ENCODE measurements around the gene MATK. TPM values are rescaled to one million over a fixed set of nuclear protein-coding genes. Genes with fewer than 3 reads are reported as not detected.

Gene MATK
- total and polyA plus RNA-seq, 12 donors = 0.14 to 4.9 (median 0.49) TPM

DNA sequence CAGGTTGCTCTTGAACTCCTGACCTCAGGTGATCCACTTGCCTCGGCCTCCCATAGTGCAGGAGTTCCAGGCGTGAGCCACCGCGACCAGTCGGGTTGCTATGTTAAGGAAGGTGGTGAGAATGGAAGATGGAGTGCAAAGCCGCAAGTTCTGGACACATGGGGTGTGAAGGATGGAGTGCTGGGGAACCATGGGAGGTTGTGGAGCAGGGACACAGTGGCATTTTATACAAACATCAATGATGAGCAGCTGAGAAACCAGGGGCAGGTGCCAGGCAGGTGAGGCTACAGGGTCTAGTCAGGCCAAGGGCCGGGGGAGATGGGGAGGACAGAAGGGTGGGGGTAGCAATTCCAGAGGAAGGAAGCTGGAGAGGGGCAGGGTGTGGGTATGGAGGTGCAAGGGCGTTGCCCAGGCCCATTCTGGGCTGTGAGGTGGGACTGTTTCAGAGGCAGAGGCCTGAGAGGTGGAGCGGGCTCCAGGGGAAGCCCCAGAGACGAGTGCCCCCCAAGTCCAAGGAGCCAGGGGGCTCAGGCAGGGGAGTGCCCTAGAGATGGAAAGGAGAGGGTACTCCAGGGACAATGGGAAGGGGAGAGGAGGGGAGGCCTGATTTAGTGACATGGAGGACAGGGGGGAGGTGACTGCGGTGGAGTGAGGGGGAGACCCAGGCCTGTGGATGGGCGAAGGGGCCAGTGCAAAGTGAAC lies 12.2 kb downstream of the MATK start:
- no peaks in the 10 kb centered on the region for H3K27me3 ChIP-seq
- H3K4me1 ChIP-seq = no peaks in the 10 kb centered on the region
- no peak overlapping the region for H3K27ac ChIP-seq
- peaks cover 0 to 14% (median 0%) of the 10 kb centered on the region in 9 donors for H3K36me3 ChIP-seq
- TF ChIP-seq, protein P1, sequence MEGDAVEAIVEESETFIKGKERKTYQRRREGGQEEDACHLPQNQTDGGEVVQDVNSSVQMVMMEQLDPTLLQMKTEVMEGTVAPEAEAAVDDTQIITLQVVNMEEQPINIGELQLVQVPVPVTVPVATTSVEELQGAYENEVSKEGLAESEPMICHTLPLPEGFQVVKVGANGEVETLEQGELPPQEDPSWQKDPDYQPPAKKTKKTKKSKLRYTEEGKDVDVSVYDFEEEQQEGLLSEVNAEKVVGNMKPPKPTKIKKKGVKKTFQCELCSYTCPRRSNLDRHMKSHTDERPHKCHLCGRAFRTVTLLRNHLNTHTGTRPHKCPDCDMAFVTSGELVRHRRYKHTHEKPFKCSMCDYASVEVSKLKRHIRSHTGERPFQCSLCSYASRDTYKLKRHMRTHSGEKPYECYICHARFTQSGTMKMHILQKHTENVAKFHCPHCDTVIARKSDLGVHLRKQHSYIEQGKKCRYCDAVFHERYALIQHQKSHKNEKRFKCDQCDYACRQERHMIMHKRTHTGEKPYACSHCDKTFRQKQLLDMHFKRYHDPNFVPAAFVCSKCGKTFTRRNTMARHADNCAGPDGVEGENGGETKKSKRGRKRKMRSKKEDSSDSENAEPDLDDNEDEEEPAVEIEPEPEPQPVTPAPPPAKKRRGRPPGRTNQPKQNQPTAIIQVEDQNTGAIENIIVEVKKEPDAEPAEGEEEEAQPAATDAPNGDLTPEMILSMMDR (IDR thresholded peaks at IDR 0.05) = no peak
- 83 to 88% methylated on average over 12 of the region's 12 CpGs for WGBS, 2 donors
- intact Hi-C loops (cut with DNase I) = no loop called here
- no peak for ATAC-seq
- DNase-seq = no peak
- H3K9me3 ChIP-seq = no peaks in the 10 kb centered on the region
- no peak overlapping the region for H3K4me3 ChIP-seq

DNA sequence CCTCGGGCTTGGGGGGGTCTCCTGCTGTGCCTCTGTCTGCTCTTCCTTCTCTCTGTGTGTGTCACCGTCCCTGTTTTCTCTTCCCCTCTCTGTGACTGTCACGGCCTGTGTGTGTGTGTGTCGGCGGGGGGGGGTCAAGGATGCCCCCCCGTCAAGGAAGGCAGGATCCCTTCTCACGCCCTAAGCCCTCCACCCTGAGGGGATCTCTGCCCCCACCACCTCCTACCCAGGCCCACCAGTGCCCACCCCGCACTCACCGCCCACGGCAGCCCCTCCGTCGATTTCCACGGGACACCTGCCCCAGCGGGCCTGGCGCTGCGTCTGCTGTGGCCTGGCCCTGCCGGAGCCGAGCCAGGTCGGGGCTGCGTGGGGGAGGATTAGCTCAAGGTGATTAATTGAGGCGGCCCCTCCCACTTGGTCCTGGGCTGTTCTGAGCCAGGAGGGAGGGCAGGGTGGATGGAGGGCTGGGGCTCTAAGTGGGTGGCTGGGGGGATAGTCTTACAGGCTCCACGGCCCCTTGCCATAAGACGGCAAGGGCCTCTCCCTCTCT lies 14.2 kb downstream of the MATK start, which contains the start of gene RAX2:
TSS of gene RAX2 (minus strand) at position 323 of the 550 bp plus-strand sequence. CDS start 486 bp downstream, outside the sequence.
- Histone ChIP-seq H3K9me3 (no peaks in the 10 kb centered on the region), H3K4me1 (no peaks in the 10 kb centered on the region), H3K4me3 (no peak within 1 kb of the TSS), H3K27ac (no peak within 1 kb of the TSS), H3K36me3 (peaks cover 0 to 34% (median 10%) of the 10 kb centered on the region in 9 donors), H3K27me3 (no peaks in the 10 kb centered on the region)
- 40 to 47% methylated on average over 22 to 23 of the region's 23 CpGs for WGBS, 2 donors
- TF ChIP-seq, protein P1 (IDR thresholded peaks at IDR 0.05) = no peak
- ATAC-seq (no peak), DNase-seq (no peak)
- intact Hi-C loops (cut with DNase I) = no loop called here

DNA sequence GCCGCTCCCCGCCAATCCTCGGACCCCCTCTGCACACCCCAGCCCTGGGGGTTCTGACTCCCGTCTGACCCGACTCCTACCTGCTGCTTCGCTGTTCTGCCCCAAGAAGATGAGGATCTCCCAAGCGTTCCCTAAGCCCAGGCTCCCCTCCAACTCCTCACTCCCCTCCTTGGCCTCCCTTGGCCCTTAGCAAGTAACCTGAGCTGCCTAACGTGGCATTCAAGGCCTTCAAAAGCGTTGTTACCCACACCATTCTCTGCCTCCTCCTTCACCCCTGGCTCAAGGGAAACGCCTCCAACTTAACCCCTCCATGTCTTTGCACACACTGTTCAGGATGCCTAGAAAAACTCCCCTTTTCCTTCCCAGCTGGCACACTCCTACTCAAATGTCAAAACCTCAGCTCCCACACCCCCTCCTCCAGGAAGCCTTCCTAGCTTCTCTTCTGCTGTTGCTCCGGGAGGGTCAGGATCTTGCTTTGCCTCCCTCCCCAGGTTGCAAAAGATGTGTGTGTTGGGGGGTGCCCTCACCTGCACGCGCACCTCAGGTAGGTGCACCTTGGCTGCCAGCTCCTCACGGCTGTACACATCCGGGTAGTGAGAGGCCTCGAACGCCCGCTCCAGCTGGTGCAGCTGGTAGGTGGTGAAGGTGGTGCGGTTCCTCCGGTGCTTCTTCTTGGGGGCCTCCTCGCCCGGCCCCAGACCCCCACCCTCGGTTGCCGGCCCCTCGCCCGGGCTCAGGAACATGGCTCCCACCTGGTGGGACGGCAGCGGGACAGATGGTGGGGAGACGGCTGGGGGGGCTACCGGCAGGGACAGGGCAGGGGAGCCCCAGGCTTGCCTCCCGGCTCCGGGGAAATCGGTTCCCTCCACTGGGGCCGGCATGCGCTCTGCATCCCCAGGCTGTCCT lies 14.9 kb downstream of the MATK start:
- intact Hi-C loops (cut with DNase I) = no loop called here
- Histone ChIP-seq H3K27me3 (no peaks in the 10 kb centered on the region), H3K36me3 (peaks cover 0 to 41% (median 13%) of the 10 kb centered on the region in 9 donors), H3K4me1 (peaks cover 0 to 2% (median 0%) of the 10 kb centered on the region in 9 donors), H3K9me3 (no peaks in the 10 kb centered on the region), H3K4me3 (no peak overlapping the region), H3K27ac (no peak overlapping the region)
- 78 to 79% methylated on average over 34 to 35 of the region's 35 CpGs for WGBS, 2 donors
- TF ChIP-seq, protein P1 (IDR thresholded peaks at IDR 0.05) = no peak
- ATAC-seq = no peak
- DNase-seq = no peak
